Chondrocyte (in vitro differentiated cells): Measurements from ENCODE around the gene CPSF7. TPM values are rescaled to one million over a fixed set of nuclear protein-coding genes. Genes with fewer than 3 reads are reported as not detected.
"Not testable (repeated sequence)": the region's sequence is repeated elsewhere in the genome, so short reads cannot be mapped to it uniquely, and the experiment has no call there.

Experiments used
- DNase-seq: peaks from one replicate; pipeline ENCODE4 v3.0.0; 2021; ENCODE audit warnings: mixed read lengths, low spot score
- H3K27ac Mint-ChIP-seq: one replicate; pipeline ENCODE4 v1.8.0; 2021; ENCODE audit warnings: mild to moderate bottlenecking, moderate library complexity, mixed read lengths; ENCODE audit not compliant: unreplicated experiment
- H3K27me3 Mint-ChIP-seq: 2 replicates; pipeline ENCODE4 v1.8.0; 2021; ENCODE audit warnings: low read depth, mixed read lengths
- H3K36me3 Mint-ChIP-seq: 2 replicates; pipeline ENCODE4 v1.8.0; 2021; ENCODE audit warnings: low read depth, mixed read lengths
- H3K4me1 Mint-ChIP-seq: 2 replicates; pipeline ENCODE4 v1.8.0; 2021; ENCODE audit warnings: low read depth, mild to moderate bottlenecking, mixed read lengths
- H3K4me3 Mint-ChIP-seq: one replicate; pipeline ENCODE4 v1.8.0; 2021; ENCODE audit warnings: mild to moderate bottlenecking, moderate library complexity, mixed read lengths; ENCODE audit not compliant: unreplicated experiment
- H3K9me3 Mint-ChIP-seq: 2 replicates; pipeline ENCODE4 v1.8.0; 2021; ENCODE audit warnings: low read depth, mixed read lengths
- CTCF ChIP-seq: fragments of 200-600 bp; sonication (generic); IDR thresholded peaks from 2 replicates; pipeline ENCODE4 v1.5.0; 2021; ENCODE audit warnings: antibody characterized with exemption, mild to moderate bottlenecking, moderate library complexity
- total RNA-seq: library from RNA; stranded (reverse); gene quantifications from 3 replicates; pipeline ENCODE4 v1.2.1, GENCODE V29; 2021

Gene CPSF7
- total RNA-seq, 1 donor from 2014 or later: 61.2 TPM

- no peak for TF ChIP-seq CTCF
- no peaks in the 10 kb centered on the region for H3K27me3 Mint-ChIP-seq
- H3K27ac Mint-ChIP-seq: no peak overlapping the region
These were observed 44.4 kb upstream of the CPSF7 start for GRCh38 chr11:61474013-61474643.

DNA sequence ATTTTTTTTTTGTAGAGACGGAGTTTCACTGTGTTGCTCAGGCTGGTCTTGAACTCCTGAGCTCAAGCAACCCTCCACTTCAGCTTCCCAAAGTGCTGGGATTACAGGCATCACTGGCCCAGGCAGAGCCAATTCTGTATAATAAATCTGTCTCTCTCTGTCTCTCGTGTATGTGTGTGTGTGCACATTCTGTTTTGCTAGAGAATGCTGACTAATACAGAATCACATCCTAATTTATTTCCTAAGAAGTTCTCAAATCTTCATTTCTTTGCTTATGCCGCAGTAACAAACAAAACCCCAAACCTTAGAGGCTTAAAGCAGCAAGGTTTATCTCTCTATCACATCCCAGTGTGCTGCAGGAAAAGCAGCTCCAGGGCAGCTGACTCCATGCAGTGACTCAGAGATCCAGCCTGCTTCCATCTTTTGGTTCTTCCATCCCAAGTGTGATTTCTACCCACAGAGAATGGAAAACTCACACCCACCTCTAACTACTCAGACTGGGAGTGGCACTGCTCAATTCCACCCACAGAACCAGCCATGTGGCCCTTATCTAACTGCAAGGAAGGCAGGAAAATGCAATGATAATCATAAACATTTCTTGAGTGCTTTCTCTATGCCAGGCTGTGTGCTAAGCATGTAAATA lies 43.7 kb upstream of the CPSF7 start:
- TF ChIP-seq CTCF: no peak
- no peak overlapping the region for H3K4me3 Mint-ChIP-seq
- H3K36me3 Mint-ChIP-seq: peaks cover 16% of the 10 kb centered on the region
- peaks cover 25% of the 10 kb centered on the region for H3K4me1 Mint-ChIP-seq
- H3K27me3 Mint-ChIP-seq: no peaks in the 10 kb centered on the region
- no peak for DNase-seq
- no peak overlapping the region for H3K27ac Mint-ChIP-seq
- peaks cover 5% of the 10 kb centered on the region for H3K9me3 Mint-ChIP-seq

More at GRCh38 chr11:61474013-61474643, 44.4 kb upstream of the CPSF7 start:
- Mint-ChIP-seq H3K4me1 (peaks cover 25% of the 10 kb centered on the region), H3K9me3 (peaks cover 5% of the 10 kb centered on the region), H3K36me3 (peaks cover 16% of the 10 kb centered on the region), H3K4me3 (no peak overlapping the region)
- DNase-seq: no peak

GRCh38 chr11:61472868-61473267 lies 43.1 kb upstream of the CPSF7 start:
- peaks cover 18% of the 10 kb centered on the region for H3K36me3 Mint-ChIP-seq
- peaks cover 25% of the 10 kb centered on the region for H3K4me1 Mint-ChIP-seq
- TF ChIP-seq CTCF: no peak
- H3K9me3 Mint-ChIP-seq: peaks cover 5% of the 10 kb centered on the region
- peak overlapping the region; percentile 89 for H3K27ac Mint-ChIP-seq
- peak overlapping the region; percentile 6 for H3K4me3 Mint-ChIP-seq
- no peak for DNase-seq
- H3K27me3 Mint-ChIP-seq: no peaks in the 10 kb centered on the region

GRCh38 chr11:61472282-61472681 lies 42.5 kb upstream of the CPSF7 start:
- Mint-ChIP-seq H3K27ac (peak overlapping the region; percentile 89), H3K36me3 (peaks cover 18% of the 10 kb centered on the region), H3K4me3 (no peak overlapping the region), H3K9me3 (peaks cover 5% of the 10 kb centered on the region), H3K27me3 (no peaks in the 10 kb centered on the region), H3K4me1 (peaks cover 28% of the 10 kb centered on the region)
- no peak for TF ChIP-seq CTCF
- no peak for DNase-seq

DNA sequence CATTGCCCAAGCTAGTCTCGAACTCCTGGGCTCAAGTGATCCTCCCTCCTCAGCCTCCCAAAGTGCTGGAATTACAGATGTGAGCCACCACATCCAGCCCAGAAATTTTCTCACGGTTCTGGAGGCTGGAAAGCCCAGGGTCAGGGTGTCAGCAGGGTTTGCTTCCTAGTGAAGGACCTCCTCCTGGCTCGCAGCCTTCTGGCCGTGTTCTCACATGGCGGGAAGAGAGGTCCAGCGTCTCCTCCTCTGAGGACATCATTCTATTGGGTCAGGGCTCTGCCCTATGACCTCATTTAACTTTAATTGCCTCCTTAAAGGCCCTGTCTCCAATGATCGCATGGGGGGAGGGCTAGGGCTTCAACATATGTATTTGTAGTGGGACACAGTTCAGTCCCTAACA lies 38.2 kb upstream of the CPSF7 start:
- Mint-ChIP-seq H3K36me3 (peaks cover 9% of the 10 kb centered on the region), H3K27ac (no peak overlapping the region), H3K4me1 (peaks cover 15% of the 10 kb centered on the region), H3K9me3 (no peaks in the 10 kb centered on the region), H3K27me3 (no peaks in the 10 kb centered on the region), H3K4me3 (no peak overlapping the region)
- DNase-seq: no peak
- TF ChIP-seq CTCF: no peak

DNA sequence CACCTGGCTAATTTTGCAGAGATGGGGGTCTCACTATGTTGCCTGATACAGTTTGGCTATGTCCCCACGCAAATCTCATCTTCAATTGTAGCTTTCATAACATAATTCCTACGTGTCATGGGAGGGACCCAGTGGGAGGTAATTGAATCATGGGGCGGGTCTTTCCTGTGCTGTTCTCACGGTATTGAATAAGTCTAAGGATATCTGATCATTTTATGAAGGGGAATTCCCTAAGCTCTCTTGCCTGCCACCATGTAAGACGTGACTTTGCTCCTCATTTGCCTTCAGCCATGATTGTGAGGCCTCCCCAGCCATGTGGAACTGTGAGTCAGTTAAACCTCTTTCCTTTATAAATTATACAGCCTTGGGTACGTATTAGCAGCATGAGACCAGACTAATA lies 37.8 kb upstream of the CPSF7 start:
- not testable (repeated sequence) for H3K9me3 Mint-ChIP-seq, H3K36me3 Mint-ChIP-seq, H3K4me3 Mint-ChIP-seq, H3K27me3 Mint-ChIP-seq, H3K27ac Mint-ChIP-seq, DNase-seq
- H3K4me1 Mint-ChIP-seq: peaks cover 11% of the 10 kb centered on the region
